COR-L47 (cell line): ENCODE measurements around the gene ERFE.
A peak's percentile ranks its signal among the peaks of the same experiment; 100 is the strongest.
"Not testable (repeated sequence)": the region's sequence is repeated elsewhere in the genome, so short reads cannot be mapped to it uniquely, and the experiment has no call there.

Source experiments
- DNase-seq: peaks from one replicate; lab custom pipeline; 2025; lab: John Stamatoyannopoulos, UW

Gene ERFE

DNA sequence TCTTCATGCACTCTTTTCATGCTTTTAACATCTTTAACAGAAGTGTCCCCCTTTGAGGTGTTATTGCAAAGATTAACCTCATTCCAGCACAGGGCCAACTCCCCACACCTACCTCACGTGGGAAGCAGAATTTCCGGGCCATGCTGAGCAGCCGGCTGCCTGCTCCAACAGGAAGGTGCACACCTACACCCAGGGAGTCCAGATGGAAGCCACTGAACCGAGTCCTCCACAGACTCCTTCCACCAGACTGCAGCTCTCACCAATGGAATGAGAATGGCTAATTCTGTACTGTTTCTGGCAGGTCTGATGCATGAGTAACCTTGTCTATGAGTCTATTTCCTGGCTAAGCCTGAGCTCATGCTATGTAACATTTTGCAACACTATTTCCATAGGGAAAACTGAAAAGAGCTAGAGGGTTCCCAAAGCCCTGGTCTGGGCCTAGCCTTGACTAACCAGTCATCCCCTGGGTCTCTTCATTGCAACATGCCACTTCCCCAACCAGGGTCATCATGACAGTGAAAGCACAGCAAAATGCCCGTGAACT, 11.0 kb downstream of the ERFE start:
- no peak for DNase-seq

DNA sequence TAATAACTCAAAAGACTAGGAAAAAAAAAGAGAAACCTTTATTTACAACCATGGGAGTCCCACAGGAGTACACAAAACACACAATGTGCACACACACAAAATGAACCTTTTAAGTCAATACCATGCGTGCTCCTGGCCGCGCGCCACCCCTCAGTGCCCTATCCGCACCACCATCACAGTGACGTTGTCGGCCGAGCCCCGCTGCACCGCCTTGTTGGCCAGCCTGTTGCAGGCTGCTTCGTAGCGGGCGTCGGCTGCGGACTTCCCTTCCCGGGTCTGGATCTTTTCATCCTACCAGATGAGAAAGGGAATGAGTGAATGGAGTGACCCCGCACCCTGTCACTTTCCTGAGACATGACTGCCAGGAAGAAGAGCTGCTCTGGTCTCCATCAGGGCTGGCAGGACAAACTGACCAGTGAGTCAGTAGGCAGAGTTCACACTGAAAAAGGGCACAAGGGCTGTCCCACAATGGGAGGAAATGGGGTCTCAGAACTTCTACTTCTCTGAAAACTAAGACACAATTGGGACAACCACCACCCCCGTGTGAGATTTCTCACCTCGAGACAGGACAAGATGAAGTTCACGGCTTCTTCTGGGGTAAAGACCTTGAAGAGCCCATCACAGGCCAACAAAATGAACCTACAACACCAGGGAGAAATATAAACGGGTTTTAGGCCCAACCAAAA, 11.8 kb downstream of the ERFE start:
- no peak for DNase-seq

DNA sequence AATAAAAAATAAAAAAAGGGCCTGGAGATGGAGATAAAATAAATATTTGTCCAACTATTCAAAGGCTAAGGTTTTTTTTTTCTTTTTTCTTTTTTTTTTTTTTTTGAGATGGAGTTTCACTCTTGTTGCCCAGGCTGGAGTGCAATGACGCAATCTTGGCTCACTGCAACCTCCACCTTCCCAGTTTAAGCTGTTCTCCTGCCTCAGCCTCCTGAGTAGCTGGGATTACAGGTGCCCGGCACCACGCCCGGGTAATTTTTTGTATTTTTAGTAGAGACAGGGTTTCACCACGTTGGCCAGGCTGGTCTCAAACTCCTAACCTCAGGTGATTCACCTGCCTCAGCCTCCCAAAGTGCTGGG, 12.3 kb downstream of the ERFE start:
- not testable (repeated sequence) for DNase-seq

DNA sequence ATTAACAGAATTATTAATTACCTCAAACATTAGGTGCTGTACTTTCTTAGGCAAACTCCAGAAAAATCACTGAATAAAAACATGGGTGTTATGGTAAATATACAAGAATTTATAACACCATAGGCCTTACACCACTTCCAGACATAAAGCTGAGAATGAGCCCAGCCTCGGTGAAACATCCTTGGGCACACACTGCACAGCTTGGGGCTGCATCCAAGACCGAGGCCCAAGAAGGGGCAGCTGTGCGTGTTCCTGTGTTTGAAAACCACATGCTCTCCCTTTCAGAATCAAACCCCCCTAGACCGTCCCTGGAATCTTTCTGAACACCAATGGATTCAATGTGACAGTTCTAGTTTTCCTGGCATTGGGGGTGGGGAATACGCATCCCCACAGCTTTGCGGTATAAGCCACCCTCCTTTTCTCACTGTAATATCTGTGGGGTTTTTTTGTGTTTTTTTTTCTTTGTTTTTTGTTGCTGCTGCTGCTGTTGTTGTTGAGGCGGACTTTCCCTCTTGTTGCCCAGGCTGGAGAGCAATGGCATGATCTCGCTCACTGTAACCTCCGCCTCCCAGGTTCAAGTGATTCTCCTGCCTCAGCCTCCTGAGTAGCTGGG, 12.9 kb downstream of the ERFE start:
- no peak for DNase-seq

DNA sequence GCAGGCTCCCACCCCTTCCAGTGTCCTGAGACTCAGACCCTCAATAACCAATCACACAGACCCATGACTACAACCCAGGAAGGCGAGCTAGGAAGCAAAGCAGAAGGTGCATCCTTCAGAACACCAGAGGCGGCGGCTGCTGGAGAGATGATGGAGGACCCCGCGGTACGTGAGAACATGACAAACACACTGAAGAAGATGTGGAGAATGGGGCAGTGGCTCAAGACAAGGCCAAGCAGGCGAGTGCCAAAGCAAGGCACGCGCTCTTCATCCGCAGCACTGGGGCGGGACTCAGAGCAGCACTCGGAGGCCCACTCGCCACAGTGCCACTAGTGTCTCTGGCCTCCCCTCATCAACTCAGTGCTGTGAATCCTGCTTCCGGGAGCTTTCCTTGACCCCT, 13.7 kb downstream of the ERFE start:
- no peak for DNase-seq

DNA sequence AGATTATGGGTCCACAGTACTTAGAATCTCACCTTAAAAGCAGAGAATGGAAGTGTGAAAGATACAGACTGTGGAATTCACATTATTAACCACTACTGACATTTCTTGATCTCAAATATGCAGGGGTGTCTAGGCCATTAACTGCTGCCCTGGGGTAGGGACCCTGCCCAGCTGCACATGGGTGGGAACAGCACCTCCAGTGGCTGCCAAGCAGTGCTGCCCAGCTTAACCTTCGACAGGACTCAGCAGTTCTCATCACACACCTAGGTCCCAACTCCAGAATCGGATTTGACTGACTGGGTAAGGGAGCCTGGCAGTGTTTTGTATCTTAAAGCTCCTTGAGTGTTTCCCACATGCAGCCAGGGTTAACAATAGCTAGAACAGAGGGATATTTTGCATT, 14.9 kb downstream of the ERFE start:
- DNase-seq: no peak

DNA sequence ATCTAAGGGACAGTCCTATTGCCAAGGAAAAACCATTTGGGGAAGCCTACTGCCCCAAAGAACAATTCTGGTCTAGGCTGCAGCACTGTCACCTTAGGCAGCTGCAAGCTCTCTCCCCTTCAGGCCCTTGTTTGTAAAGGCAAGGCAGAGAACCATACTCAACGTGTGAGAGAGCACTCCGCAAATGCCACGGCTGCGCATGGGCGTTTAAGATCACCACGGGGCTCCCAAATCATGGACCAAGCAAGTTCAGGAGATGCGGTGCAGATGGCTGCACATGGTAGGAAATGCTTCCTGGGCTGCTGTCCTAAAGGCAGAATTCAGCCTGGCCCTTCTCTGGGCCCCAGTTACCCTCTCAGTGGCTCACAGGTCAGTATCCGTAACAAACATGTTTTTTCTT, 15.5 kb downstream of the ERFE start:
- no peak for DNase-seq

DNA sequence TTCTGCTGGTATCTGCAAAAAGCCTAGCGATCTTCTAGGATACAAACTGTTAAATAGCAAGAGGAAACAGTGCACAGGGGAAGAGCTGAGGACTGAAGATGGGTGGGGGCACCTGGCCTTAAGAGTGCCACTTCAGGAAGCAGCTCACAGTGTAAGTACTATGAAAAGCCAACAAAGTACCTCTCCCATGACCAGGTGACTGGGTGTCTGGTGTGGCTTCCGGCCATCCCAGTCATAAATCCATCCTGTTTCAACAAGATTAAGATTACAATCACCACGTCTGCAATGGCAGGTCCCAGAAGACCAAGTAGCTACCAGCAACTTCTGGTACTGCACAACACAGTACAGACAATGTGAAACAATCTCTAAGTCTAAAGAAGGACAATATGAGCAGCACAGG, 15.9 kb downstream of the ERFE start:
- DNase-seq: no peak

DNA sequence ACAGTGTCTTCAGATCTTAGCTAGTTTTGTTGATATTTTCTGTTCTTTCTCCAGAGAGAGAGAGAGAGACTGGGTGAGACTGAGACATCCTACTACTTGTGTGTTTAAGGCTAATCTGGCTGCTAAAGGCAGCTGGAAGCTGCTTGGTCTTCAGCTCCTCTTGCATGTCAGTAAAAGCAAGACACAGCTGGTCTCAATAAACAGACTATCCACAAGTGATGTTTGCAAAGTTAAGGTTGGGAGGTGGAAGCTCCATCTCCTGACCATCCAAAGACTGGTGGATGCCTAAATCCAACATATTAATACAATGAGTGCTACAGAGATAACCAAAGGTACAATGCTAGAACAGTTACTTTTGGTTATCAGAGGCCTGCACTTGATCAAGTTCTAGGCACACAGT, 17.8 kb downstream of the ERFE start:
- DNase-seq: no peak

DNA sequence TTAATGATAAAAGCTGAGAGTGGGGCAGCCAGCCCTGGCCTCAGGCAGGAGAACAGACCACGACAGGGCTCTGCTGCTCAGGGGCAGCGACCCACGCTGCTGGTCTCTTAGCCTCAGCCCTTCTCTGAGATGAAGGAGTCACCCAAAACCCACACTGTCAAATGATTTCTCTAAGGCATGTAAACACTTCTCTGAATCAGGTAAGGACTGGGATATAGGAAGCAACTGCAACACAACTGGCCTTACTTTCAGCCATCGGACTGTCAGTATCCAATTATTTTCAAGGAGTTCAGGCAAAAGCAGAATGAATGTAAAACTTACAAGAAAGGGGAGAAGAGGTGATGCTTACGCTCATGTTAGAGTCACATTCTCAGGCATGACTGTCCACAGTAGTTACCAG, 21.8 kb downstream of the ERFE start:
- DNase-seq: no peak

DNA sequence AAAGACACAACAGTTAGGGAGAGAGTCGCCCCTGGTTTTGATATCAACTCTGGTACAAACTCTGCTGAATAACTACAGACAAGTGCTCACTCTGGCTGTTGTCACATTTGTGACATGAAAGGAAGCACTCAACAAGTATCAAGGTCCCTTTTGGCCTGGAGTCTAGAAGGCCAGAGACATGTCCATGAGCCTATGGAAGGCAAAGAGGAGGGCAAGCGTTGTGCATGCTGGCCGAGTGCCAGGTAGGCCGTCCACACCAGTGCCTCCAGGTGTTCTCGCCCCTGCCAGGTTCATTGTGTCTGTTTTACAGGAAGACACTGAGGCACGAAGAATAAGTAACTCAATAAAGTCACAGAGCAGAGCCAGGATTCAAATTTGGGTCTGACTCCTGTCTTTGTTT, 23.6 kb downstream of the ERFE start:
- no peak for DNase-seq

DNA sequence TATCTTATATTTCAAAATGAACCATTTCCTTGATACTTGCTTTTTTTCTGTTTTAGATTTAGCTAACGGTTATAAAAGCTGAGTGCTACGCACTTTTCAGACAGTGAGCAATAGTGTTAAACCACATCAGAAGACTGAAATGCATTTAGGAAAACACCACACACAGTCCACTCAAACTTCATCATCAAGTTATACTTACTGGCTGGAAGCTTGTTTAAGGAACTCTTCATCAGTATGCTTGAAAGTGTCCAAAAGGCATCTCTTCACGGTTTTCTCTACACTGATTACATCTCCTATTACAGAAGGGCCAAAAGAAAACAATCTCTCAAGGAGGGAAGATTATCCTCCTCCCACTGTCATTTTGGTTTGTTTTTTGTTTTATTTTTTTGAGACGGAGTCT, 25.1 kb downstream of the ERFE start:
- DNase-seq: no peak

DNA sequence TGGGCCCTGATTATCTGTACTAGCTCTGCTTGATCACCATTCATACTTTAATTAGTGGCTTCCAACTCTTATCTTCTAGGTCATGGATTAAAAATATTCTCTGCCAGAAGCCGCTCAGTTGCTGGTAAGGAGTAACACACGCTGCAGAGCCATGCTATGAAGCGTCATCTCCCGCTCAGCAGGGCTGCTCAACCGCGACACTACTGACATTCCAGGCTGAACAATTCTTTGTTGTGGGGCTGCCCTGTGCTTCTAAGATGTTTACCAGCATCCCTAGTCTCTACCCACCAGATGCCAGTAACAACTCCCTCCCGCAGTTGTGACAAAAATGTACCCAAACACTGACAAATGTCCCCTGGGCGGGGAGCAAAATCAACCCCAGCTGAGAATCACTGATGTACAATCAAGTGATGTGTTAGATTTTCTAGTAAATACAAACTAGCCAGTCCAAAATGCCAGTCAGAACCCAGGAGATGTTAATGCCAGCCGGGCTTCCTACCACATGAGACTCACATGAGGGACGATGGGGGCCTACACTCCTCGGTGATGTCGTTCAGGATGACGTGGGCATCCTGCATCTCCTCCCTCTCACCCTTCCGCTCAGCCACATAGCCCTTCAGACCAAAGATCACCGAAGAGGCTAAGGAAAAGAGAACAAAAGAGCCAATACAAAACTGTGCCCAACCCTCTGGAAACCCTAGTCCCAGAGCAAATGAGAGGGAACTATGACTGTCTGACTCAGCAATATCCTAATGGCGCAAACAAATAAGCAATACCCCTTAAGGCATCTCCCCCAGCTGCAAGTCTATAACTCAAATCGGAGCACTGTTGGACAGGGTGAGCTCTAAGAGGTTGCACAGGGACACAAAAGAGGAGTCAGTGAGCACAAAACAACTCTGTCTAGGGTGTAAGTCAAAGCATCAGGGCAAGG, 29.1 kb downstream of the ERFE start:
- DNase-seq: no peak

DNA sequence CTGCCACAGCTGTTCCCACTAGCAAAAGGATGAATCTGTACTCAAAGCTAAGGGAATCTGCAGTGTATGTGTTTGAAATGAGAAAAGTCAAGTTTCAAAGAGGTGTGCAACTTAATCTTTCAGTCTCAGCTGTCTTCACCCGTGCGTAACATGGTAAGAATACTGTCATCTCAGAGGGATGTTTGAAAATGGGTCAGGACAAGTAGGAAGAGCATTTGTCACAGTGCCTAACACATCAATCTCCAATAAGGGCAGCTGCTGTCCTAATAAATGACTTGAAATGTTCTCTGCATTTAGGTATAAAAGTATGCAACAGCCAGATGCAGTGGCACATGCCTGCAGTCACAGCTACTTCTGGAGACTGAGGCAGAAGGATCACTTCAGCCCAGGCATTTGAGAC, 31.7 kb downstream of the ERFE start:
- no peak for DNase-seq

DNA sequence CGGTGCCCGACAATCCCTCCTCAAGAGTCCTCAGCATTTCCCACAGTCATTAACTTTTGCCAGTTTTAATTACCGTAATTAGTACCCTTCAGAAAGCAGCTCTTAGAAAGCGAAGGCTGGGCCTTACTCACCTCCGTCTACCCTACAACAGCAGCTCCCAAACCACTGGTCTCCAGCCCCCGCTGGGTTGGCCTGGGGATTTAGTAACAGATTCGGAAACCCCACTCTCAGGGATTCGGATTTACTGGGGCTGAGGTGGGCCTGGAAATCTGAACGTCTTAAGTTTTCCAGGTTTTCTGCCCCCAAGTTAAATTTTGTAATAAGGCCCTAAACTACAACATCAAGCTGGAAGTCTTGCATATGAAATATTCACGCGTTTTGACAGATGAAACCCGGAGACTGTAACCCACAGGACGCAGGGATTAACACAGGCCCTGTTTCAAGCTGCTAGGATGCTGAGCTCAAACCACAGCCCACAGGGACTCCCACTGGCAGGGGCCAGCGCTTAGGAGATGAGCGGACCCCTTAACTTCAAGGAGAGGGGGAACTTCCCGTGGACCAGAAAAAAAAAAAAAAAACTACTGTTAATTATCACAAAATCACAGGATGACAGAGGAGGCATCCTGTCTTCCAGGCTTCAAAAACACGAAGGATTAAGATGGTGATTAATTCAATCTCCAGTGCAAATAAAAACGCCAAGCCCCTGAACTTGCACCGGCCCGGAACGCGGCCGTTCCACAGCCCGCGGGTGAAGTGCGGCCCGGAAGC, 43.7 kb downstream of the ERFE start:
- DNase-seq: no peak

DNA sequence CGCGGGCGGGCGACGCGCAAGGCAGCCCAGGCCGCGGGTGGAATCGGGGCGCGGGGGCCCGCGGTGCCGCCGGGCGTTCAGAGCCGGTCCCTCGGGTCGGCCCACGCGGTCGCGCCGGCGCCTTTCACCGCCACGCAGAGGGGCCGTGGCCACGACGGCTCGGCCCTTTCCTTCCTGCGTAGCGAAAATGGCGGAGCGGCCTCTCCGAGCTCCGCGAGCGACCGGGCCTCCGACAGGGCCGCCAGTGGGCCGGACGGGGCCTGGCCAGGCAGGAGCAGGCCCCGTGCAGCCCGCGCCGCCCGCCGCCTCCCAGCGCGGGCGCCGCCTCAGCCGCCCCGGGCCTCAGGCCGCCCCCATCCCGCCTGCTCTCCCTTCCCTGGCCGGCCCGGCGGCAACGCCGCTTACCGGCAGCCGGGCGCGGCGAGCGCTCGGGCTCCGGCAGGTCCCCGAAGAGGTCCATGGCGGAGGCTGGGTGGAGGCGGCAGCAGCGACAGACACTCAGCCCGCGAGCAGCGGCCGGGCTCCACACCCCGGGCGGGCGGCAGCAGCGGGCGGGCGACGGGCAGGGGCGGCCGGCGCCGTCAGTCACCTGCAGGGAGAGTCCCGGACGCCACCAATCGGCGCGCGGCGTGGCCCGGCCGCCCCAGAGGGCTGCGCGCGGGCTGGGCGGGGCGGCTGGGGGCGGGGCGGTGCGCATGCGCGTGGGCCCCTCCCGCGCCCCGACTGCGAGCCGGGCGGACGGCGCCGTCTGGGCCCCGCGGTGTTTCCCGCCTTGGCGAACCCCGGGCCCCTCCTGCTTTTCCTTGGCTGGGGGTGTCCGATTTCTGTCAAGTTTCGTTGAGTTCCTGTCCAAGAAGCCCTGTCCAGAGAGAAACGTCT, 44.6 kb downstream of the ERFE start, which contains the start of gene ILKAP:
ILKAP (minus strand) TSS at position 602 of the 879 bp plus-strand sequence; CDS start at position 460, 142 bp downstream.
- DNase-seq: peak; percentile 40

DNA sequence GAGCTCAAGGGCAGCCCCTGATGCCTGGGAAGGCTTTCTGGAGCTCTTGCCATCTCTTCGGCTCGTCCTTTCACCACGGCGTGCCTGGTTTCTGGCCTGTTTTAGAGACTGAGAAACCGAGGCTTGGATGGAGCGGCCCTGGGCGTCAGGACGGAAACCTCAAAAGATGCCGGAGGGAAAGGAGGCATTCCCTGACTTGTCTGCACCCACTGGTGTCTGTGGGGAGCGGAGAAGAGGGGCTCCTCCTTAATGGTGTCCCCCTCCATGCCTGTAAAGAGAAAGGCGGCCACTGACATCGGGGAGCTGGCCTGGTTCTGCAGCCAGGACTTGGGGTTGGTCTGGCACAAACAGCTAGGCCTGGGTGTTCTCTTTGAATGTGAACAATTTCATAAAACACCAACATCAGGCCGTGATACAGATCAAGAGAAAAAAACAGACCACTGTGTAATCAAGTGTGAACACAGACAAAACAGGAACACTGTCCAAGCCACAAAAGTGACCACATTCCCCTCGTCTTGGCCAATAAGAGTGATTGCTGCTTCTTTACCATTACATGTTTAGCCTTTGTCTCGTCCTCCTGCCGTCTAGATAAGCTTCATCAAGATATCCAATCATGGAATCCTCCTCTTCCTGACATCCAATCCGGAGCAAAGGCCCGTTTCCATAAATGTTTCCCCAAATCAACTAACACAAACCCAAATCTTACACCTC, 45.4 kb downstream of the ERFE start:
- no peak for DNase-seq

DNA sequence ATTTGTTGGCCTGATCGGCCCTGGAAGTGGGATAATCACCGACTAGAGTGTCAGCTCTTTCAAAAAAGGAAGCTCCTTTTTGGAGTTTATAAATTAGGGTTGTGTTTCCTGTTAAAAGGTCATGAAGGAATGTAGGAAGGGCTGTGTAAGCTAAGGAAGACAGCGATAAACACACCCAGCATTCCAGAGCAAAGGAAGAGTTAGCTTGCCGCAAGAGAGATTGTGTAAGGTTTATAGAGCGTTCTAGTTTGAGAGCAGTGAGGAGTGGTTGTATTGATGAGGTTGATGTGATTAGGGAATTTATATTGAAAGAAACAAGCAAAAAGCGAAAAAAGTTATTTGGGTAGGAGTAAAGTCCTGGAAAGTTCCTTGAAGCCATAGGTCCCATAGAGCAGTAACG, 48.2 kb downstream of the ERFE start:
- no peak for DNase-seq

DNA sequence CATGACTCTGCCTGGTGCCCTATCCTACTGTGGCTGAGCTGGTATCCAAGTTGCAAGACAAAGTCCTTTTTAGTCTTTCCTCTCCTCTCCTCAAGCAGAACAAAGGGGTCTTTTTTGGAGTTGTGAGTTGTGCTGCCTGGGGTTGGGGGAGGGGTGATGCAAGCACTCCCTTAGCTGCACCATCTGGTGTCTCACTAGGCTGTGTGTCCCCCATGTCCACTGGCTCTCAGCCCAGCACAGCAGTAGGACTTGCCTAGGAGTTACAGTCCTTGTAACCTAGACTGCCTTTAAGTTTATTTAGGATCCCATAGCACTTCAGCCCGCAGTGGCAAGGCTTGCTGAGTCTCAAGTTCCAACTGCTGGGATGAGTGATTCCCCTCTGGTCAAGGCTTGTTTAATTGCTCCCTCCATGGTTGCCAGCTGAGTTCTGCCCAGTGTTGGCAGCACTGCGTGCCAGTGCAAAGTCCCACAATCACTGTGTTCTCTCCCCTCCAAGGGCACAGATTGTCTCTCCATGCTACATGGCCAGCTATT, 57.9 kb downstream of the ERFE start:
- DNase-seq: no peak
